Activated CD8-positive, alpha-beta memory T cell treated with anti-CD3 and anti-CD28 coated beads, Interleukin-2, amount 10 ng/mL, durations not matched to agents 7 days and 5 days (primary cell): ENCODE measurements around the gene DNMBP. TPM values are rescaled to one million over a fixed set of nuclear protein-coding genes. Genes with fewer than 3 reads are reported as not detected.
A peak's percentile ranks its signal among the peaks of the same experiment; 100 is the strongest.
"Not testable (repeated sequence)": the region's sequence is repeated elsewhere in the genome, so short reads cannot be mapped to it uniquely, and the experiment has no call there.

Experiments used
- ATAC-seq: fragments of 150-1000 bp; cut with Tn5 transposase; one replicate; pipeline ENCODE4 v1.10.0; 2021; ENCODE audit warnings: moderate library complexity
- CTCF ChIA-PET: fragments of 350-600 bp; sonication (Branson Sonifier 250); formaldehyde crosslinking; loops from one replicate; lab custom pipeline; 2021; ENCODE audit warnings: antibody characterized with exemption; lab: Charles Lee
- DNase-seq: peaks from one replicate; pipeline ENCODE4 v3.0.0-alpha.2; 2020
- H3K27ac Mint-ChIP-seq: one replicate; pipeline ENCODE4 v1.8.0; 2021; ENCODE audit warnings: mild to moderate bottlenecking, mixed read lengths
- H3K27me3 Mint-ChIP-seq: one replicate; pipeline ENCODE4 v1.8.0; 2021; ENCODE audit warnings: mixed read lengths
- H3K36me3 Mint-ChIP-seq: one replicate; pipeline ENCODE4 v1.8.0; 2021; ENCODE audit warnings: mild to moderate bottlenecking, mixed read lengths
- H3K4me1 Mint-ChIP-seq: one replicate; pipeline ENCODE4 v1.8.0; 2021; ENCODE audit warnings: mixed read lengths
- H3K4me3 Mint-ChIP-seq: one replicate; pipeline ENCODE4 v1.8.0; 2021; ENCODE audit warnings: mild to moderate bottlenecking, moderate library complexity, mixed read lengths
- H3K9me3 Mint-ChIP-seq: one replicate; pipeline ENCODE4 v1.8.0; 2022; ENCODE audit warnings: low read depth, mixed read lengths
- total RNA-seq, 2 experiments: library from RNA; stranded (reverse); gene quantifications; one replicate each; pipeline ENCODE4 v1.2.3, GENCODE V29; 2021

DNMBP gene
- total RNA-seq, 2 experiments from 2014 or later: 3.4 to 5.1 TPM

DNA sequence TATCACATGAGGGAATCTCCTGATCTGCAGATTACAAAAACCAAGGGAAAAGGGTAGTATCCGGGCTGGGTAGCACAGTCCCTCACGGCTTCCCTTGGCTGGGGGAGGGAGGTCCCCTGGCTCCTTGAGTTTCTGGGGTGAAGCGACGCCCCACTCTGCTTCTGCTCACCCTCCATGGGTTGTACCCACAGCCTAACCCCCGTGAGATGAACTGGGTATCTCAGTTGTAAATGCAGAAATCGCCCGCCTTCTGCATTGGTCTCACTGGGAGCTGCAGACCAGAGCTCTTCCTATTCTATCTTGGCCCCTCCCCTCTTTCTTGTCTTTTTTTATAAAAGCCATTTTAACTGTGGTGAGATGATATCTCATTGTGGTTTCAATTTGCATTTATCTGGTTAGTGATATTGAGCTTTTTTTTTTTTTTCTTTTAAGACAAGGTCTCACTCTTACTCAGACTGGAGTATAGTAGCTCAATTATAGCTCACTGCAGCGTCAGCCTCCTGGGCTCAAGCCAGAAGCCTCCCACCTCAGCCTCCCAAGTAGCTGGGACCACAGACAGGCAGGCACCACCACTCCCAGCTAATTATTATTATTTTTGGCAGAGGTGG lies 139.5 kb downstream of the DNMBP start:
- ATAC-seq: peak; percentile 91
- H3K36me3 Mint-ChIP-seq: peaks cover 6% of the 10 kb centered on the region
- H3K9me3 Mint-ChIP-seq: peaks cover 5% of the 10 kb centered on the region
- H3K4me1 Mint-ChIP-seq: peaks cover 28% of the 10 kb centered on the region
- H3K27me3 Mint-ChIP-seq: peaks cover 71% of the 10 kb centered on the region
- H3K27ac Mint-ChIP-seq: peak overlapping the region; percentile 48
- CTCF ChIA-PET: interaction anchor here (0.7 to 1.7 kb wide), 8 partner anchors 11 to 176 kb away, joined by 3 to 12 read pairs (median 3); partner anchors contain the start of gene DNMBP
- peak overlapping the region; percentile 55 for H3K4me3 Mint-ChIP-seq
- peak; percentile 66 for DNase-seq

DNA sequence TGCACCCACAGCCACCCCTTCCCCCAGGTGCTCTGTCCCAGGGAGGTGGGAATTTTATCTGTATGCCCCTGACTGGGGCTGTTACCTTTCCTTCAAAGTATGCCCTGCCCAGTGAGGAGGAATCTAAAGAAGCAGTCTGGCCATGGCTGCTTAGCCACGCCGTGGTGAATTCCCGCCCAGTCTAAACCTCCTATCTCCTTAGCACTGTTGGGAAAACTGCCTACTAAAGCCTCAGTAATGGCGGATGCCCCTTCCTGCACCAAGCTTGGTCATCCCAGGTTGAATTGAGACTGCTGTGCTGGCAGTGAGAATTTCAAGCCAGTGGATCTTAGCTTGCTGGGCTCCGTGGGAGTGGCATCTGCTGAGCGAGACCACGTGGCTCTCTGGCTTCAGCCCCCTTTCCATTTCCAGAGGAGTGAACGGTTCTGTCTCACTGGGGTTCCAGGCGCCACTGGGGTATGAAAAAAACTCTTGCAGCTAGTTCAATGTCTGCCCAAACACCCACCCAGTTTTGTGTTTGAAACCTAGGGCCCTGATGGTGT lies 140.1 kb downstream of the DNMBP start:
- peaks cover 6% of the 10 kb centered on the region for H3K36me3 Mint-ChIP-seq
- peak overlapping the region; percentile 55 for H3K4me3 Mint-ChIP-seq
- DNase-seq (peak; percentile 44), ATAC-seq (peak; percentile 15)
- H3K27ac Mint-ChIP-seq: no peak overlapping the region
- H3K9me3 Mint-ChIP-seq: peaks cover 5% of the 10 kb centered on the region
- peaks cover 75% of the 10 kb centered on the region for H3K27me3 Mint-ChIP-seq
- H3K4me1 Mint-ChIP-seq: peaks cover 28% of the 10 kb centered on the region
- CTCF ChIA-PET: interaction anchor here (0.7 to 1.7 kb wide), 8 partner anchors 11 to 176 kb away, joined by 3 to 12 read pairs (median 3); partner anchors contain the start of gene DNMBP

DNA sequence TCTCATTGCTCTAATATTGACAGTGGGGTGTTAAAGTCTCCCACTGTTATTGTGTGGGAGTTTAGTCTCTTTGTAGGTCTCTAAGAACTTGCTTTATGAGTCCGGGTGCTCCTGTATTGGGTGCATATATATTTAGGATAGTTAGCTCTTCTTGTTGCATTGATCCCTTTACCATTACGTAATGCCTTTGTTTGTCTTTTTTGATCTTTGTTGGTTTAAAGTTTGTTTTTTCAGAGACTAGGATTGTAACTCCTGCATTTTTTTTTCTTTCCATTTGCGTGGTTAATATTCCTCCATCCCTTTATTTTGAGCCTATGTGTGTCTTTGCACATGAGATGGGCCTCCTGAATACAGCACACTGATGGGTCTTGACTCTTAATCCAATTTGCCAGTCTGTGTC lies 142.5 kb downstream of the DNMBP start:
- not testable (repeated sequence) for H3K9me3 Mint-ChIP-seq, H3K4me3 Mint-ChIP-seq, H3K27ac Mint-ChIP-seq, ATAC-seq, DNase-seq, H3K36me3 Mint-ChIP-seq
- peaks cover 23% of the 10 kb centered on the region for H3K4me1 Mint-ChIP-seq
- CTCF ChIA-PET: interaction anchor here (1.1 to 1.7 kb wide), 2 partner anchors 21 to 143 kb away, joined by 3 to 5 read pairs; partner anchors contain the start of gene DNMBP
- peaks cover 81% of the 10 kb centered on the region for H3K27me3 Mint-ChIP-seq

DNA sequence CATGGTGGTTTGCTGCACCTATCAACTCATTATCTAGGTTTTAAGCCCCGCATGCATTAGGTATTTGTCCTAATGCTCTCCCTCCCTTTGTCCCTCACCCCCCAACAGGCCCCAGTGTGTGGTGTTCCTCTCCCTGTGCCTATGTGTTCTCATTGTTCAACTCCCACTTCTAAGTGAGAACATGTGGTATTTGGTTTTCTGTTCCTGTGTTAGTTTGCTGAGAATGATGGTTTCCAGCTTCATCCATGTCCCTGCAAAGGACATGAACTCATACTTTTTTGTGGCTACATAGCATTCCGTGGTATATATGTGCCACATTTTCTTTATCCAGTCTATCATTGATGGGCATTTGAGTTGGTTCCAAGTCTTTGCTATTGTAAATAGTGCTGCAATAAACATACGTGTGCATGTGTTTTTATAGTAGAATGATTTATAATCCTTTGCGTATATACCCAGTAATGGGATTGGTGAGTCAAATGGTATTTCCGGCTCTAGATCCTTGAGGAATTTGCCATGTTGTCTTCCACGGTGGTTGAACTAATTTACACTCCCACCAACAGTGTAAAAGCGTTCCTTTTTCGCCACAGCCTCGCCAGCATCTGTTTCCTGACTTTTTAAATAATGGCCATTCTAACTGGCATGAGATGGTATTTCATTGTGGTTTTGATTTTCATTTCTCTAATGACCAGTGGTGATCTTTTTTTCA lies 146.1 kb downstream of the DNMBP start:
- DNase-seq, H3K9me3 Mint-ChIP-seq, H3K36me3 Mint-ChIP-seq, H3K4me1 Mint-ChIP-seq, H3K27ac Mint-ChIP-seq, ATAC-seq, H3K4me3 Mint-ChIP-seq: not testable (repeated sequence)
- CTCF ChIA-PET: interaction anchor here (0.8 to 1.6 kb wide), 2 partner anchors 18 kb away, joined by 3 to 4 read pairs; no protein-coding TSS in a partner anchor
- peaks cover 82% of the 10 kb centered on the region for H3K27me3 Mint-ChIP-seq

DNA sequence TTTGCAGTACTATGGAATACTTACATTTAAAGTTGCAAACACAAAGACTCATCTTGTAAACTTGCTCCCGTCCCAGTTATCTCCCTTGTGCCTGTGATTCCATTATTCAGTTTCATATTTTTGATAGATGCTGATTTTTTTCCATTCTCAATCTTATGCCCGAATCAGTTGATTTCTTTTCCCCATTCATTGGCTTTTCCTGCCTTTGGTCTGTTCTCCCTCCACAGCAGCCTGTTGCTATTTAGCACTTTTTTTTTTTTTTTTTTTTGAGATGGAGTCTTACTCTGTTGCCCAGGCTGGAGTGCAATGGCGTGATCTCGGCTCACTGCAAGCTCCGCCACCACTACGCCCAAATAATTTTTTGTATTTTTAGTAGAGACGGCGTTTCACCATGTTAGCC lies 149.3 kb downstream of the DNMBP start:
- Mint-ChIP-seq H3K4me3 (no peak overlapping the region), H3K36me3 (no peaks in the 10 kb centered on the region), H3K4me1 (no peaks in the 10 kb centered on the region), H3K27me3 (peaks cover 56% of the 10 kb centered on the region), H3K9me3 (no peaks in the 10 kb centered on the region), H3K27ac (no peak overlapping the region)
- ATAC-seq: no peak
- CTCF ChIA-PET: interaction anchor here (1.6 to 2.4 kb wide), 2 partner anchors 15 to 185 kb away, joined by 5 to 7 read pairs; no protein-coding TSS in a partner anchor
- no peak for DNase-seq

DNA sequence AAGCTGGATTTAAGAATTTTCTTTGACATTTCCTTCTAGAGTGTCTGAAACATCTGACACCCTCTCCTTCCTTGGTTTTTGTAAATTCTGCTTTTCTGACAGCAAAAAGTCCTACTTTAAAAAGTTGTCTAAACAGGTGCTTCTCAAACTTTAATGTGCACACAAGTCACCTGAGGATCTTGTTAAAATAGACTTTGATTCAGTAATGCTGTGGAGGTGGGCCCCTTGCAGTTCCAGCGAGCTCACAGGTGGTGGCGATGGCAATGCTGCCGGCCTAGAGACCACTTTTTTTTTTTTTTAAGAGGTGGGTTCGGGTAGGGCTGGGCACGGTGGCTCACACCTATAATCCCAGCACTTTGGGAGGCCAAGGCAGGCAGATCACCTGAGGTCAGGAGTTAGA lies 150.2 kb downstream of the DNMBP start:
- Mint-ChIP-seq H3K27ac (no peak overlapping the region), H3K4me1 (no peaks in the 10 kb centered on the region), H3K27me3 (peaks cover 49% of the 10 kb centered on the region), H3K36me3 (no peaks in the 10 kb centered on the region), H3K4me3 (no peak overlapping the region), H3K9me3 (no peaks in the 10 kb centered on the region)
- CTCF ChIA-PET: interaction anchor here (1.2 to 2.4 kb wide), 4 partner anchors 11 to 186 kb away, joined by 3 to 10 read pairs (median 8); partner anchors contain the start of gene DNMBP
- no peak for ATAC-seq
- DNase-seq: no peak

DNA sequence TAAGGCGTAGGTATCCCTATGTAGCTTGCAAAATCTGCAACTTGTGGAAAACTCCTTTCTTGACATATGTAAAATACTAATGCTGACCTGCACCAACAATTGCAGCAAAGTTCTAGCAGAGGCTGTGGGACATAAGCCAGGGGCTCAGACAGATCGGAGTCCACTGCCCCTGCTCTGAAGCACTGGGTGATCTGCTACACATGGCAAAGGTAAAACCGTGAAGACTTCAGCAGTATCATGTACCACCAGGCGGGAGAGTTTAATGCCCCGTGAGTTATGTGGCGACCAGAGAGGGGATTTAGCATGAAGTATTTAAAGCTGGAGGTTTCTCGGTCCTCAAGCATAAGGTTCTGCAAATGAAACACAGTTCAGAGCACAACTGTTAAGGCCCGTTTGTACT lies 150.9 kb downstream of the DNMBP start:
- CTCF ChIA-PET: interaction anchor here (1.2 to 2.4 kb wide), 4 partner anchors 11 to 186 kb away, joined by 3 to 10 read pairs (median 8); partner anchors contain the start of gene DNMBP
- Mint-ChIP-seq H3K36me3 (no peaks in the 10 kb centered on the region), H3K27me3 (peaks cover 42% of the 10 kb centered on the region), H3K4me1 (no peaks in the 10 kb centered on the region), H3K4me3 (no peak overlapping the region), H3K9me3 (no peaks in the 10 kb centered on the region), H3K27ac (no peak overlapping the region)
- ATAC-seq (no peak), DNase-seq (no peak)

DNA sequence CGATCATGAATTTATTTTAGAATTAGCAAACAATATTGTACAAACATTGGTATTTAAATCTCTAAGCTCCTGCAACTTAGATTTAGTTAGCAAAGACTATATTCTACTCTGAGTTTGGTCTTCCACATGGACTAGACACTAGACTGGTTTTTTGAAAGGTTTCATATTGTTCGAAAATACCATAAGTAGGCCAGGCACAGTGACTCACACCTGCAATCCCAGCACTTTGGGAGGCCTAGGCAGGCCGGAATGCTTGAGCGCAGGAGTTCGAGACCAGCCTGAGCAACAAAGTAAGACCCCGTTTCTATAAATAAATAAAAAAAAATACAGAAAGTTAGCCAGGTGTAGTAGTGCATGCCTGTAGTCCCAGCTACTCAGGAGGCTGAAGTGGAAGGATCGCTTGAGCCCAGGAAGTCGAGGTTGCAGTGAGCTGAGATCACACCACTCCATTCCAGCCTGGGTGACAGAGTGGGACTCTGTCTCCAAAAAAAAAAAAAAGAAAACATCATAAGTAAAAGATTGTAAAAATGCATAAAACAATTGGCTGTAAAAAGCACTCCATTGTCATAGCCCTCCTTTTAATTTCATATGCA lies 154.2 kb downstream of the DNMBP start:
- CTCF ChIA-PET: interaction anchor here (1.6 to 3.7 kb wide), 3 partner anchors 8 to 191 kb away, joined by 3 to 16 read pairs (median 14); no protein-coding TSS in a partner anchor
- Mint-ChIP-seq H3K4me1 (no peaks in the 10 kb centered on the region), H3K4me3 (no peak overlapping the region), H3K27ac (no peak overlapping the region), H3K27me3 (peaks cover 18% of the 10 kb centered on the region), H3K9me3 (no peaks in the 10 kb centered on the region), H3K36me3 (no peaks in the 10 kb centered on the region)
- DNase-seq: no peak
- ATAC-seq: no peak

DNA sequence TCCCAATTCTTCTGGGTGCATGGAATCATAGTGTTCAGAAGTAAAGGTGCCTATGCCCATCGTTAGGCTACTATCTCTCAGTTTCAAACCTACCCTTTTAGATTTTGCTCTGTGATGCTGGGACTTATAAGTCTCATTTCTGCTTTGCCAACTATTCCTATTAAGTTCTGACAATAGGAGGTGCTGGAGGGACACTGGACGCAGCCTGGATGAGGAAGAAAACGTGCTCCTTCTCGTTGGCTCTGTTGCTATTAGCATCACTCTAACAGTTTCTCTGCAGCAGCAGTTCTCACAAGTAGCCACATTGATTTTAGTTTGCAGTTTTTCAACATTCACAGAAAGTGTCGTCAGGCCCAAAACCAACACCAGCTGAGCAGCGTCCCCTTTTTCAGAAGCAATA lies 154.9 kb downstream of the DNMBP start:
- H3K27ac Mint-ChIP-seq: no peak overlapping the region
- H3K9me3 Mint-ChIP-seq: no peaks in the 10 kb centered on the region
- CTCF ChIA-PET: interaction anchor here (2.3 to 3.7 kb wide), 3 partner anchors 9 to 191 kb away, joined by 7 to 16 read pairs (median 14); no protein-coding TSS in a partner anchor
- ATAC-seq (no peak), DNase-seq (no peak)
- no peak overlapping the region for H3K4me3 Mint-ChIP-seq
- peaks cover 16% of the 10 kb centered on the region for H3K27me3 Mint-ChIP-seq
- H3K36me3 Mint-ChIP-seq: no peaks in the 10 kb centered on the region
- no peaks in the 10 kb centered on the region for H3K4me1 Mint-ChIP-seq

DNA sequence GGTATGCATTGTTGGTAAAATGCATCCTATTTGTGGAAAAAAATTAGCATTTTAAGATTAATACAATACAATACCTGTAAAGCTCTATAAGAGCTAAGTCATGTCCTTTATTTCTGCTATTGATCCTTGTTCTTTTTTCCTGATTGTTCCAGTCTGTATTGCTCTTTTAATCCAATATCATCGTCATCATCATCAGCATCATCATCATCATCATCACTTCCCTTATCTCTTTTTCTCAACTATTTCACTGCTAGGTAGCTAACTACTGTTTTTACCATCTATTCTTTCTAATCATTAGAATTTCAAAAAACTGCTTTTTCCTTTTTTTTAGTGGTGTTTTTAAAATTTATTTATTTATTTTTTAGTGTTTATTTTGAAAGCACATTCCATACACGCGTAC lies 156.1 kb downstream of the DNMBP start:
- Mint-ChIP-seq H3K27me3 (peaks cover 5% of the 10 kb centered on the region), H3K27ac (no peak overlapping the region), H3K9me3 (no peaks in the 10 kb centered on the region), H3K36me3 (no peaks in the 10 kb centered on the region), H3K4me3 (no peak overlapping the region), H3K4me1 (no peaks in the 10 kb centered on the region)
- ATAC-seq (no peak), DNase-seq (no peak)
- CTCF ChIA-PET: interaction anchor here (1.3 to 3.7 kb wide), 3 partner anchors 8 to 192 kb away, joined by 6 to 14 read pairs (median 7); partner anchors contain the start of gene DNMBP

DNA sequence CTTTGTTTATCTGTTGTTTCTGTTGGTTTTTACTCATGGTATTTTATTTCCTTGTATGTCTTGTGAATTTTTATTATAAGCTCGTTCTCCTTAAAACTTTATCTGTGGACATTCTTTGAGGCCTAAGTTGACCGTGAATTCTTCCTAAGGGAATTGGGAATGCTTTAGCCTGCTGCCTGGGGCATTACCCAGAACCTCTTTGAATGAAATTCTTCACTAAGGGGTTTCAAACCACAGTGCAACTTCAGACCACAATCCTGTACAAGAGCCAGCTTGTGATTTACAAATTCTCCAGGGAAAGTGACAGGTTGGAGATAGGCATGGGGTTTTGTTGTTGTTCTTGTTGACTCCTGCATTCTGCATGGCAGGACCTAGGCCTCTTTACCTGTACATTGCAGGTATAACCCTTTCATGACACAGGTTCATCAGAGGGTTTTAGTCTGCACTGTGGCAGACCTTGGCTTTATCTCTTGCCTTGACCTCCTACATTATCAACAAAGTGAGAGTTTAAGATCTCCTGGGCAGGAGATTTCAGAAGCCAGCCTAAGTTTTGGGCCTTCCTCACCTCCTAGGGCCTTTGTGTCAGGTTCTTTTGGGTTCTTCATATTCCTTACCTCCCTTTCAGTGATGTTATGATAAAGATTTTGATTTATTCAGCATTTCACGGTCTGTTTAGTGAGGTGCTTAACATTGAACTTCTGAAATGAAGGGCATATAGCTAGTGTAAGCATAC lies 157.1 kb downstream of the DNMBP start:
- ATAC-seq (no peak), DNase-seq (no peak)
- Mint-ChIP-seq H3K36me3 (no peaks in the 10 kb centered on the region), H3K27ac (no peak overlapping the region), H3K27me3 (peaks cover under 1% of the 10 kb centered on the region), H3K4me1 (no peaks in the 10 kb centered on the region), H3K4me3 (no peak overlapping the region), H3K9me3 (no peaks in the 10 kb centered on the region)
- CTCF ChIA-PET: interaction anchor here (1.3 to 3.7 kb wide), 4 partner anchors 7 to 193 kb away, joined by 3 to 14 read pairs (median 6); partner anchors contain the start of gene DNMBP

DNA sequence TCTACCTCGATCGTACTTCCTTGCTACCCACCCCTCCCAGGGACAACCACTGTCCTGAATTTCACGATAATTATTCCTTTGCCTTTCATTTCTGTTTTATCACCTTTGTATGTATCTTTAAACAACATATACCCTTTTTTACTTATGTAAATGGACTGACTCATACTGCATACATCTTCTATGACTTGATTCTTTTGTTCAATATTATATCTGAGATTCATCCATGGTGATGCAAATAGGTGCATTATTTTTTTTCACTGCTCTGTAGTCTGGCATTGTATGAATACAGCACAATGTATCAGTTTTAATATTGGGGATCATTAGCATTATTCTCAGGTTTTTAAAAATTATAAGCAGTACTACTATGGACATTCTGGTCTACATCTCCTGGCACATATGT lies 157.9 kb downstream of the DNMBP start:
- no peak overlapping the region for H3K27ac Mint-ChIP-seq
- no peaks in the 10 kb centered on the region for H3K36me3 Mint-ChIP-seq
- DNase-seq (no peak), ATAC-seq (no peak)
- H3K27me3 Mint-ChIP-seq: no peaks in the 10 kb centered on the region
- CTCF ChIA-PET: interaction anchor here (1.5 to 9.0 kb wide), 2 partner anchors 18 to 195 kb away, joined by 3 to 132 read pairs; no protein-coding TSS in a partner anchor
- H3K4me1 Mint-ChIP-seq: no peaks in the 10 kb centered on the region
- H3K4me3 Mint-ChIP-seq: no peak overlapping the region
- no peaks in the 10 kb centered on the region for H3K9me3 Mint-ChIP-seq
